ENCODE data around the gene PEX6.

Gene PEX6

GRCh38 chr6:42979523-42980177 is 669 bp upstream of the PEX6 start:
- Histone ChIP-seq H3K79me2 (ENCODE audit: low read length) (peaks cover 19% of the 10 kb centered on the region), H4K20me1 (ENCODE audit: insufficient read depth, low read length) (no peaks in the 10 kb centered on the region), H2AFZ (ENCODE audit: low read length) (peak overlapping the region; percentile 79), H3K9me2 (replicated peaks; ENCODE audit: insufficient read depth, low read length) (no peaks in the 10 kb centered on the region), H3K4me1 (ENCODE audit: low read length) (peaks cover 12% of the 10 kb centered on the region), H3K27ac (ENCODE audit: low read length) (peak overlapping the region; percentile 40; the same call in 1 of the 2 replicates), H3K27me3 (replicated peaks; ENCODE audit: insufficient read depth, low read length) (no peaks in the 10 kb centered on the region), H3K4me3 (ENCODE audit: low read length) (peak overlapping the region; percentile 97), H3K36me3 (replicated peaks; ENCODE audit: insufficient read depth, low read length) (no peaks in the 10 kb centered on the region), H3K4me2 (ENCODE audit: low read depth, low read length) (peak overlapping the region; percentile 76), H3K9me3 (replicated peaks; ENCODE audit: insufficient read depth, low read length) (no peaks in the 10 kb centered on the region), H3K9ac (ENCODE audit: low read length) (peak overlapping the region; percentile 83; the same call in 1 of the 2 replicates), H3F3A (ENCODE audit: insufficient read depth, low read length) (0 out of 2 replicates have a peak, but pooled peaks cover 5% of the 10 kb centered on the region)
- TF ChIP-seq EZH2 (optimal IDR thresholded peaks at IDR 0.05; ENCODE audit: low read depth, low read length): no peak
- DNase-seq: peak; percentile 35

- H3K27ac ChIP-seq (ENCODE audit: low read length): peak overlapping the region; percentile 40; the same call in 1 of the 2 replicates
- peak overlapping the region; percentile 79 for H2AFZ ChIP-seq (ENCODE audit: low read length)
- peak overlapping the region; percentile 83 for H3K9ac ChIP-seq (ENCODE audit: low read length)
- H3K36me3 ChIP-seq (replicated peaks; ENCODE audit: insufficient read depth, low read length): no peaks in the 10 kb centered on the region
- no peak for DNase-seq
- no peaks in the 10 kb centered on the region for H3K9me3 ChIP-seq (replicated peaks; ENCODE audit: insufficient read depth, low read length)
- H3K4me1 ChIP-seq (ENCODE audit: low read length): peaks cover 9% of the 10 kb centered on the region
- TF ChIP-seq EZH2 (optimal IDR thresholded peaks at IDR 0.05; ENCODE audit: low read depth, low read length) (no peak), EZH2phosphoT487 (IDR thresholded peaks at IDR 0.05; ENCODE audit: low read length) (no peak), CTCF (IDR thresholded peaks at IDR 0.05; ENCODE audit: low read length) (no peak)
- no peaks in the 10 kb centered on the region for H4K20me1 ChIP-seq (ENCODE audit: insufficient read depth, low read length)
- H3K4me2 ChIP-seq (ENCODE audit: low read depth, low read length): peak overlapping the region; percentile 76
- H3K79me2 ChIP-seq (ENCODE audit: low read length): peaks cover 17% of the 10 kb centered on the region
- no peaks in the 10 kb centered on the region for H3K27me3 ChIP-seq (replicated peaks; ENCODE audit: insufficient read depth, low read length)
- 0 out of 2 replicates have a peak, but pooled peaks cover 5% of the 10 kb centered on the region for H3F3A ChIP-seq (ENCODE audit: insufficient read depth, low read length)
- H3K4me3 ChIP-seq (ENCODE audit: low read length): peak overlapping the region; percentile 97
- H3K9me2 ChIP-seq (replicated peaks; ENCODE audit: insufficient read depth, low read length): no peaks in the 10 kb centered on the region
Measured at GRCh38 chr6:42978487-42978838, 518 bp downstream of the PEX6 start.

GRCh38 chr6:42974919-42975505 is 4.0 kb downstream of the PEX6 start:
- H3K4me1 ChIP-seq (ENCODE audit: low read length): peaks cover 9% of the 10 kb centered on the region
- no peak overlapping the region for H3K9ac ChIP-seq (ENCODE audit: low read length)
- H3K27ac ChIP-seq (ENCODE audit: low read length): no peak overlapping the region
- H3K4me2 ChIP-seq (ENCODE audit: low read depth, low read length): no peak overlapping the region
- no peaks in the 10 kb centered on the region for H4K20me1 ChIP-seq (ENCODE audit: insufficient read depth, low read length)
- no peak overlapping the region for H2AFZ ChIP-seq (ENCODE audit: low read length)
- H3F3A ChIP-seq (ENCODE audit: insufficient read depth, low read length): 0 out of 2 replicates have a peak, but pooled peaks cover 5% of the 10 kb centered on the region
- no peaks in the 10 kb centered on the region for H3K9me2 ChIP-seq (replicated peaks; ENCODE audit: insufficient read depth, low read length)
- H3K4me3 ChIP-seq (ENCODE audit: low read length): no peak overlapping the region
- no peaks in the 10 kb centered on the region for H3K27me3 ChIP-seq (replicated peaks; ENCODE audit: insufficient read depth, low read length)
- peaks cover 17% of the 10 kb centered on the region for H3K79me2 ChIP-seq (ENCODE audit: low read length)
- no peak for DNase-seq
- H3K9me3 ChIP-seq (replicated peaks; ENCODE audit: insufficient read depth, low read length): no peaks in the 10 kb centered on the region
- H3K36me3 ChIP-seq (replicated peaks; ENCODE audit: insufficient read depth, low read length): no peaks in the 10 kb centered on the region
- TF ChIP-seq EZH2phosphoT487 (IDR thresholded peaks at IDR 0.05; ENCODE audit: low read length): no peak
- TF ChIP-seq EZH2 (optimal IDR thresholded peaks at IDR 0.05; ENCODE audit: low read depth, low read length): no peak
- no peak for TF ChIP-seq CTCF (IDR thresholded peaks at IDR 0.05; ENCODE audit: low read length)

- peaks cover 4% of the 10 kb centered on the region; the same call in 1 of the 2 replicates for H3K4me1 ChIP-seq (ENCODE audit: low read length)
- H3K9me2 ChIP-seq (replicated peaks; ENCODE audit: insufficient read depth, low read length): no peaks in the 10 kb centered on the region
- H2AFZ ChIP-seq (ENCODE audit: low read length): no peak overlapping the region
- no peak overlapping the region for H3K4me3 ChIP-seq (ENCODE audit: low read length)
- H3K79me2 ChIP-seq (ENCODE audit: low read length): peaks cover 17% of the 10 kb centered on the region
- no peaks in the 10 kb centered on the region for H3K9me3 ChIP-seq (replicated peaks; ENCODE audit: insufficient read depth, low read length)
- TF ChIP-seq CTCF (IDR thresholded peaks at IDR 0.05; ENCODE audit: low read length) (no peak), EZH2 (optimal IDR thresholded peaks at IDR 0.05; ENCODE audit: low read depth, low read length) (no peak), EZH2phosphoT487 (IDR thresholded peaks at IDR 0.05; ENCODE audit: low read length) (no peak)
- H3K9ac ChIP-seq (ENCODE audit: low read length): no peak overlapping the region
- H3K27me3 ChIP-seq (replicated peaks; ENCODE audit: insufficient read depth, low read length): no peaks in the 10 kb centered on the region
- H3K4me2 ChIP-seq (ENCODE audit: low read depth, low read length): no peak overlapping the region
- H3F3A ChIP-seq (ENCODE audit: insufficient read depth, low read length): no peaks in the 10 kb centered on the region
- no peak overlapping the region for H3K27ac ChIP-seq (ENCODE audit: low read length)
- H4K20me1 ChIP-seq (ENCODE audit: insufficient read depth, low read length): no peaks in the 10 kb centered on the region
- DNase-seq: no peak
- H3K36me3 ChIP-seq (replicated peaks; ENCODE audit: insufficient read depth, low read length): no peaks in the 10 kb centered on the region
Measured at GRCh38 chr6:42973926-42974325, 5.1 kb downstream of the PEX6 start.

Measured in MM.1S (cell line).